Measurements from ENCODE around the gene CDK8.
"Not testable (repeated sequence)": the region's sequence is repeated elsewhere in the genome, so short reads cannot be mapped to it uniquely, and the experiment has no call there.

The CDK8 gene

GRCh38 chr13:26254583-26255111 is 718 bp downstream of the CDK8 start:
- peak; percentile 48 for DNase-seq

GRCh38 chr13:26255115-26255514 is 1.2 kb downstream of the CDK8 start:
- no peak for DNase-seq

- DNase-seq = peak; percentile 21
These were observed 1.9 kb downstream of the CDK8 start for GRCh38 chr13:26255691-26256277.

DNA sequence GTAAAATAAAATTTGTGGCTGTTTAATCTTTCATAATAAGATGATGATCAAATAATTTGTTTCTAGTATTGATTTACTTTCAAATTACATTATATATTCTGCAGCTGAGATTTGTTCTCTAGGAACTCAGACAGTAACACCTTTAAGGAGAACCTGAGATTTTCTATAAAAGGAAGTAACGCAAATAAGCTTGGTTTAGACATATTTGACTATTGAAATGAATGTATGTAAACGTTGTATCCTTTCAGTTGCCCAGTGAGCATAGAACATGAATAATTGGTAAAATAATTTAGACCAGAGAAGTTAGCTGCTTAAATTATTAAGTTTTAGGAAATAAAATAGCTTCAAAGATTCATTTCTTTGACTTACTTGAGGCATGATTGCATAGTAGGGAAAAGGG is 3.1 kb downstream of the CDK8 start:
- DNase-seq = no peak

- no peak for DNase-seq
These were observed 5.7 kb downstream of the CDK8 start for GRCh38 chr13:26259634-26260033.

GRCh38 chr13:26262156-26262555 is 8.2 kb downstream of the CDK8 start:
- DNase-seq = no peak

- DNase-seq = no peak
These were observed 12.4 kb downstream of the CDK8 start for GRCh38 chr13:26266311-26266710.

- no peak for DNase-seq
These were observed 16.8 kb downstream of the CDK8 start for GRCh38 chr13:26270707-26271106.

GRCh38 chr13:26272621-26273020 is 18.7 kb downstream of the CDK8 start:
- no peak for DNase-seq

DNA sequence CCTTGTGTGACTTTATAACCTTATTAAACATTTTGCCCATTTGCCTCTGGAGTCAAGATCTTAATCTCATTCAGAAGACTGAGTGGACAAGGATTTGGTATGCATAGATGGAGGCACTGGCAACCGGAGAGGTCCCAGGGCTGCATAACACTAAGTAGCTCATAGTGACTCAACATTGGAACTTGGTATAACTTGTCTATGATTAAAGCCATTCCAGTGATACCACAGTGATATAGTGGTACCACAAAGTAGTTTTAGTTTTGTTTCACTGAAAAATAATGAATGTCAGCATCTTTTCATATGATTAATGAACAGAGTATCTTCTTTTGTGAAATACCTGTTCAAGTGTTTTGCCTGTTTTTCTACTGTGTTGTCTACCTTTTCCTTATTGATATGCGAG is 26.4 kb downstream of the CDK8 start:
- DNase-seq = no peak

DNA sequence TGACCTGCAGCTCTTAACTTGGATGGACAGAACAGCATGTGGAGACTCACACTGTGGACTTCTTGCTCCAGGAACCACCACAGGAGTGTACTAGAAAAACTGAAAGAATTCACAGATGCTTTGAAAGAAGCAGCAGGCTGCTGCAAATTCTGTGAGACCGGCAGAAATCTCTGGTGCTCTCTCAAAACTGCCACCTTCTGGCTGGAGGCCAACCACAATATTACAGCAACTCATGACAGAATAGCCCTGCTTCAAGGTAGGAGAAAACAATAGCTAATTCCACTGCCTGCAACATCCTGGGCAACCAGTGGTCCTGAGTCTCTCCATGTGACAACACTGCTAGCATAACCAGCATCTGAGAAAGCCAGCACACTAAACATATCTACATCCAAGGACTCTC is 26.9 kb downstream of the CDK8 start:
- no peak for DNase-seq

DNA sequence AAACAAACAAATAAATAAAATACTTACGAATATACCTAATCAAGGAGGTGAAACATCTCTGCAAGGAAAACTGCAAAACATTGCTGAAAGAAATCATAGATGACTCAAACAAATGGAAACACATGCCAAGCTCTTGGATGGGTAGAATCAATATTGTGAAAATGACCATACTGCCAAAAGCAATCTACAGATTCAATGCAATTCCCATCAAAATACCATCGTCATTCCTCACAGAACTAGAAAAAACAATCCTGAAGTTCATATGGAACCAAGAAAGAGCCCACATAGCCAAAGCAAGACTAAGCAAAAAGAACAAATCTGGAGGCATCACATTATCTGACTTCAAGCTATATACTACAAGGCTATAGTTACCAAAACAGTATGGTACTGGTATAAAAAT is 32.0 kb downstream of the CDK8 start:
- not testable (repeated sequence) for DNase-seq

- not testable (repeated sequence) for DNase-seq
These were observed 34.9 kb downstream of the CDK8 start for GRCh38 chr13:26288838-26289237.

GRCh38 chr13:26295812-26296211 is 41.9 kb downstream of the CDK8 start:
- DNase-seq = no peak

DNA sequence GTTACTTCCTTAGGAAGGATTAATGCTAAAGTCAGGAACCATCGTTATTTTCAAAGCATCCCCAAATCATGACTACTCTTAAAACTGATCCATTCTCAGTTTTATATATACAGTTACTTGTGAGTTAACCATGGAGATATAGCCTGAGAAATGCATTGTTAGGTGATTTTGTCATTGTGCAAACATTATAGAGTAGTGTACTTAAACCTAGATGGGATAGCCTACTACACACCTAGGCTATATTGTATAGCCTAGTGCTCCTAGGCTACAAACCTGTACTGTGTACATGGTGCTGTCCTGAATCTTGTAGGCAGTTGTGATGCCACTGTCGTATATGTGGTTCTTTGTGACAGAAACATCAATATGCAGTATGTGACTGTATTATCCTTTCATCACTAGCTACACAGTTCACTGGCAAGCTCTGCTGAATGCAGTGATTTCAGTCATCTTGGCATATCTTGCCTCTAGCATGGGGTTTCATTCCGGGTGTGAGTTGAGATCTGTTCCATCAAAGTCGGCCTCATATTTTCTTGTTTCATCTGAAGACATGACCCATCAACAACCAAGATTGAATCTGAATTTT is 45.3 kb downstream of the CDK8 start:
- no peak for DNase-seq

GRCh38 chr13:26300140-26300539 is 46.2 kb downstream of the CDK8 start:
- no peak for DNase-seq

- no peak for DNase-seq
These were observed 51.7 kb downstream of the CDK8 start for GRCh38 chr13:26305676-26306075.

DNA sequence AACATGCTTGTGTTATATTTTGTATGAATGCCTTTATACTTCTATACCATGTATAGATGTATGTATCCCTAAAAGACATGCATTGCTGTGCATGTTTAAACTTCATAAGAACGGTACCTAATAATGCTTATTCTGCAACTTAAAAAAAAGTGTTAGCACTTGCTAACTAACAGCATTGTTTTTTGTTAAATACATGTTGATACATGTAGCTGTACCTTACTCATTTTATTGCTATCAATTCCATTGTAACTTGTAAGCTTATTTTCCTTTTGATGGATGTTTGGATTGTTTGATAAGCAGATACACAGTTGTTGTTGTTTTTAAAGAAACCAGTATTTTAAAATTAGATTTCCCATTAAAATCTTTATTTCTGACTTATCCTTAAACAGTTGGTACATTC is 53.8 kb downstream of the CDK8 start:
- no peak for DNase-seq

GRCh38 chr13:26308250-26308649 is 54.3 kb downstream of the CDK8 start:
- DNase-seq = no peak

DNA sequence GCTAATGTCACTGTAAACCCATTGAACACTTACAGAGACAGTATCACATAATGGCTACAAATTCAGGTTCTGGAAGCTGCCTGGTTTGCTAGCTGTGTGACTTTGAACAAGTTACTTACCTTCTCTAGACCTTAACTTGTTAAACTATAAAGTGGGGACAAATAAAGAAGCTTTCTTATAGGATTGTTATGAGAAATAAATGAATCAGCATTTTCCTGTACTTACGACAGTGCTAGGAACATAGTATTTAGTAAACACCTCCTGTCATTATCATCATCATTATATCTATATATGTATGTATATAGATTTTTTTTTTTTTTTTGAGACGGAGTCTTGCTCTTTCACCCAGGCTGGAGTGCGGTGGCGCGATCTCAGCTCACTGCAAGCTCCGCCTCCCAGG is 54.9 kb downstream of the CDK8 start:
- no peak for DNase-seq

- no peak for DNase-seq
These were observed 56.1 kb downstream of the CDK8 start for GRCh38 chr13:26310003-26310402.

DNA sequence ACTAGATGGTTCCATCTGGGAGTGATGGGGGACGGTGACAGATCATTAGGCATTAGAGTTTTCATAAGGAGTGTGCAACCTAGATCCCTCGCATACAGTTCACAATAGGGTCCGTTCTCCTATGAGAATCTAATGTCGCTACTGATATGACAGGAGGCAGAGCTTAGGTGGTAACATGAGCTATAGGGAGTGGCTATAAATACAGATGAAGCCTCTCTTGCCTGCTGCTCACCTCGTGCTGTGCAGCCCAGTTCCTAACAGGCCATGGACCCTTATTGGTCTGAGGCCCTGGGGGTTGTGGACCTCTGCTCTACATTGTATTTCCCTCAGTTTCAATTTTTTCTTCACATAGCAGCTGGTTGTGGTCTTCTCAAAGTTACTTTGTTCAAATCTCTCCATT is 56.5 kb downstream of the CDK8 start:
- DNase-seq = no peak

DNA sequence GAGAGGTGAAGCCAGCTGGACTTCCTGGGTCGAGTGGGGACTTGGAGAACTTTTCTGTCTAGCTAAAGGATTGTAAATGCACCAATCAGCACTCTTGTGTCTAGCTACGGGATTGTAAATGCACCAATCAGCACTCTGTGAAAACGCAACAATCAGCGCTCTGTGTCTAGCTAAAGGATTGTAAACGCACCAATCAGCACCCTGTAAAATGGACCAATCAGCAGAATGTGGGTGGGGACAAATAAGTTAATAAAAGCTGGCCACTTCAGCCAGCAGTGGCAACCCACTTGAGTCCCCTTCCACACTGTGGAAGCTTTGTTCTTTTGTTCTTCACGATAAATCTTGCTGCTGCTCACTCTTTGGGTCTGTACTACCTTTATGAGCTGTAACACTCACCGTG is 58.1 kb downstream of the CDK8 start:
- DNase-seq = not testable (repeated sequence)

DNA sequence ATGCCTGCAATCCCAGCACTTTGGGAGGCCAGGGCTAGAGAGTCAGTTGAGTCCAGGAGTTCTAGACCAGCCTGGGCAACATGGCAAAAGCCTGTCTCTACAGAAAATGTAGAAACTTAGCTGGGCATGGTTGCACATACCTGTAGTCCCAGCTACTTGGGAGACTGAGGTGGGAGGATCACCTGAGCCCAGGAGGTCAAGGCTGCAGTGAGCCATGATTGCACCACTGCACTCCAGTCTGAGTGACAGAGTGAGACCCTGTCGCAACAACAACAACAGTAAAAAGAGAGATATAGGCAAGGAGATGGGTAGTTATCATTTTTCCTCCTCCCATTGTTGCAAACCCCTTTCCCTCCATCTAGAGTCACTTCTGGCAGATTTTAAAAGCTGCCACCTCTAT is 62.2 kb downstream of the CDK8 start:
- not testable (repeated sequence) for DNase-seq

DNA sequence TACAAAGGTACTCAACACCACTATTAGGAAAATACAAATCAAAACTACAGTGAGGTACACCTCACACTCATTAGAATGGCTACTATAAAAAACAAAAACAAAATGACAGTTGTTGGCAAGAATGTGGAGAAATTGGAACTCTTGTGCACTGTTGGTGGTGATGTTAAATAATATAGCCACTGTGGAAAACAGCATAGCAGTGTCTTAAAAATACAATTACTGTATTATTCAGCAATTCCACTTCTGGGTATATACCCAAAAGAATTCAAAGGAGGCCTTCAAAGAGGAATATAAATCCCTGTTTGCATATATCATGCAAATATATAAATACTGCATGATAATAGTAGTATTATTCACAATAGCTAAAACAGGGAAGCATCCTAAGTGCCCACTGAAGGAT is 66.8 kb downstream of the CDK8 start:
- no peak for DNase-seq
